Common myeloid progenitor, CD34-positive (primary cell): ENCODE results near the gene SPSB4.

Experiments used
- CTCF ChIA-PET: fragments of 350-600 bp; sonication (Branson Sonifier 250); formaldehyde crosslinking; loops from one replicate; lab custom pipeline; 2021; ENCODE audit warnings: antibody characterized with exemption; lab: Charles Lee
- POLR2A ChIA-PET: fragments of 350-600 bp; sonication (Branson Sonifier 250); formaldehyde crosslinking; loops from one replicate; lab custom pipeline; 2021; ENCODE audit warnings: antibody characterized with exemption; lab: Charles Lee
- DNase-seq, 3 donors: peaks; one replicate each; pipeline versions ENCODE4 v3.0.0 to v3.0.0-alpha.2; 2013
- H3K27ac ChIP-seq, 2 experiments: 1 replicate in 1 of 2; 2 replicates in 1 of 2; pipeline ENCODE4 v1.7.0; 2013; ENCODE audit warnings: inconsistent platforms in 2 of 2, low read length in 2 of 2, mild to moderate bottlenecking in 2 of 2, low read depth in 1 of 2, moderate library complexity in 1 of 2; ENCODE audit not compliant: severe bottlenecking in 2 of 2, insufficient read depth in 1 of 2, poor library complexity in 1 of 2
- H3K27me3 ChIP-seq, 5 experiments: replicated peaks in 2 of 5; 1 replicate in 3 of 5; 2 replicates in 2 of 5; pipeline versions ENCODE4 v1.6.1 to v1.7.0; 2013; ENCODE audit warnings: low read length in 4 of 5, mild to moderate bottlenecking in 2 of 5, moderate library complexity in 2 of 5, inconsistent platforms in 1 of 5; ENCODE audit not compliant: insufficient read depth in 5 of 5, control insufficient read depth in 4 of 5
- H3K36me3 ChIP-seq, 4 experiments: 1 replicate in 2 of 4; 2 replicates in 2 of 4; pipeline versions ENCODE4 v1.6.1 to v1.7.0; 2013; ENCODE audit warnings: low read length in 3 of 4, control low read depth in 1 of 4, mild to moderate bottlenecking in 1 of 4; ENCODE audit not compliant: control insufficient read depth in 4 of 4, insufficient read depth in 4 of 4
- H3K4me1 ChIP-seq, 4 experiments: 1 replicate in 3 of 4; 2 replicates in 1 of 4; pipeline versions ENCODE4 v1.6.1 to v1.7.1; 2013; ENCODE audit warnings: low read length in 3 of 4, mild to moderate bottlenecking in 3 of 4, control low read depth in 1 of 4, inconsistent platforms in 1 of 4, moderate library complexity in 1 of 4; ENCODE audit not compliant: control insufficient read depth in 4 of 4, insufficient read depth in 4 of 4; ENCODE audit errors: control extremely low read depth in 1 of 4
- H3K4me3 ChIP-seq, 7 experiments: 1 replicate in 4 of 7; 2 replicates in 3 of 7; pipeline versions ENCODE4 v1.5.1 to v1.7.0; 2013; ENCODE audit warnings: mild to moderate bottlenecking in 7 of 7, low read length in 6 of 7, moderate library complexity in 6 of 7, inconsistent platforms in 2 of 7, low read depth in 2 of 7, control low read depth in 1 of 7; ENCODE audit not compliant: insufficient read depth in 4 of 7, control insufficient read depth in 1 of 7; ENCODE audit errors: extremely low read depth in 1 of 7
- H3K9me3 ChIP-seq, 5 experiments: 1 replicate in 4 of 5; 2 replicates in 1 of 5; pipeline versions ENCODE4 v1.6.1 to v1.7.1; 2013; ENCODE audit warnings: low read length in 4 of 5, mild to moderate bottlenecking in 2 of 5, inconsistent platforms in 1 of 5, low read depth in 1 of 5, moderate library complexity in 1 of 5; ENCODE audit not compliant: control insufficient read depth in 4 of 5, insufficient read depth in 2 of 5; ENCODE audit errors: control extremely low read depth in 1 of 5
- WGBS: methylation state at CpG from one replicate; pipeline ENCODE4 v1.1.5; 2013; ENCODE audit not compliant: insufficient coverage; 5-methylcytosine and 5-hydroxymethylcytosine counted together

The SPSB4 gene

DNA sequence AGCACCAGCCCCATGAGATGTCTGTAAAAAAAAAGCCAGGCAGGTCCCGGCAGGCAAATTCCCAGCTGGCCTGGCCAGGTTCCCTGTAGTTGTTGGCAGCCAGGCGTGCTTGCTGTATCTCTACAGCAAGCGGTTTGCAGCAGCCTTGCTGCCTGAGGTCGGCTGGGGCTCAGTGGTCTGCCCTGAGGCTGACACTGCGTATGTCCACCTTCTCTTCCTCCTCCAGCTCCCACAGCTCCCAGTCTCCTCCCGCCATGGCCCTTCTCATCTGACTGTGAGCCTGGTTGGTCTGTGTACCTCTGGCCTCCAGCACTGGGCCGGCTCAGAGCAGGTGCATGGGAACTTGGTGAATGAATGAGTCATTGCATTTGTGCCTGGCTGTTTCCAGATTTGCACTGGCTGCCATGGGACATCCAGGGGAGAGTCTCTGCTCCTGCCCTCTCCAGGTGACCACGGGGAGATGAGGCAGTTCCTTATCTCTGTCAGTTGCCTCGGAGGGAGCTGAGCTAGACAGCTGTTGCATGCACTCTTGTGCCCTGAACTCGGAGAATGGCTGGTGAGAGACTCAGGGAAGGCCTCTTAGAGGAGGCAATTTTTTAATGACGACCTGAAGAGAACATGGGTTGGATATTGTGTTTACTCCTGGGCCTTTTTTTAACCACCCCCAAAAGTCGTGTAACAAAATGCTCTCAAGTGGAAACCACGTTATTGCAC lies 43.0 kb downstream of the SPSB4 start:
- Histone ChIP-seq H3K36me3 (no peaks in the 10 kb centered on the region), H3K4me1 (no peaks in the 10 kb centered on the region), H3K4me3 (no peak overlapping the region), H3K27ac (no peak overlapping the region), H3K9me3 (peaks cover 0 to 3% (median 0%) of the 10 kb centered on the region in 5 experiments), H3K27me3 (peaks cover 0 to 3% (median 0%) of the 10 kb centered on the region in 5 experiments)
- CTCF ChIA-PET, result interaction anchor here (1.7 to 1.8 kb wide), 2 partner anchors 10 to 94 kb away, joined by 5 read pairs; no protein-coding TSS in a partner anchor
- WGBS, result 84% methylated on average over 12 of the region's 13 CpGs
- POLR2A ChIA-PET, result no interaction called here
- no peak for DNase-seq

DNA sequence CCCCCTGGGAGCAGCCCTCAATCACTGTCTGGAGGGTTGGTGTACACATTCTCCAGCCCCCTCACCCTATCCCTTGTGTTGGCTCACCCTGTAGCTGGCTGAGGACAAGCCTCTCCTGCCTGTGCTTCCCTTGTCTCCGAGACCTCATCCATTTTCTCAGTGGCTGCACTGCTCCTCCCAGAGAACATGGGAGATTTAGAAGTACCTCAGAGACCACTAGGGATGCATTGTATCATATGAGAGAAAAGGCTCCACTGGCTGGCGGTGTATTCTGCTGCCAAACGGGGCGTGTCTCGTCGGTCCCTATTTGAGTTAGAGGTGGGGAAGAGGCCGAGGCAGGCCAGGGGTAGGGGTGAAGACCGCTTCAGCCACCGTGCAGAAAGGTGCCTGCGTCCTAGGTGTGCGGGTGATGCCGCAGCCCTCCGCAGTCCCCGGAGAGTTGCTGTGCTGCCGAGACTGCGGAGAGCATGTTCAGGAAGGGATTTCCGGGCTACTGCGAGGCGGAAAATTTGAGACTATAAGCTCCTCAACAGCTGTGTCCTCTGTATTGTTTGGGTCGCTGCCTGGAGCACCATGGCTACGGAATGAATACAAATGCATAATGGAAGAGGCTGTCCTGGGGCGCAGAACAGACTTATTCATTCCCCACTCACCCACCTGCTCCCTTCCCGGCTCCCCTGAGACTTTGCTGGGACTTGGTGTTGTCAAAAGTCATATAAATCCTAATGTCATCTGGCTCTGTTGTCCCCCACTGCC lies 43.8 kb downstream of the SPSB4 start:
- H3K9me3 ChIP-seq, result peaks cover 0 to 3% (median 0%) of the 10 kb centered on the region in 5 experiments
- no peak overlapping the region for H3K4me3 ChIP-seq
- no peak overlapping the region for H3K27ac ChIP-seq
- ChIA-PET POLR2A (no interaction called here), CTCF (interaction anchor here (1.0 to 2.3 kb wide), 5 partner anchors 9 to 95 kb away, joined by 3 to 9 read pairs (median 5); no protein-coding TSS in a partner anchor)
- peaks cover 0 to 3% (median 0%) of the 10 kb centered on the region in 5 experiments for H3K27me3 ChIP-seq
- WGBS, result 89% methylated on average over 19 of the region's 23 CpGs
- no peaks in the 10 kb centered on the region for H3K4me1 ChIP-seq
- no peaks in the 10 kb centered on the region for H3K36me3 ChIP-seq
- DNase-seq, result peak in 2 of 3 donors; percentile 38 to 54

DNA sequence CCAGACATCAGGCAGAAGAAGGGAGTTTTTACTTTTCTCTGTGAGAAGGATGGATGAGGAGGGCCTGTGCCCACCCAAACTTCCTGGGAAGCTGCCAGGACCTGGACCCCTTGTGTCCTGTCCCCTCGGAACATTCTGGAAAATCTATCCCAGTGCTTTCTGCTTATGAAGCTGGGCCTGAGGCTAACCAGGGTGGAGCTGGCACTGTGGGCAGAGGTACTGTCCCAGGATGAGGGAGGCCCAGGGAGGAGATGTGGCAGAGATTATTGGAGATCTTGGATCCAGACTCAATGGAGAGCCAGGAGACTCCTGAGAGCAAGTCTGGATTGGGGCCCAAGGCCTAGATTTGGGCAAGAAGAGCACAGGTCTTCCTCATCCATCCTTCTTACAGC lies 44.4 kb downstream of the SPSB4 start:
- CTCF ChIA-PET, result interaction anchor here (1.0 to 2.3 kb wide), 5 partner anchors 9 to 96 kb away, joined by 3 to 9 read pairs (median 5); no protein-coding TSS in a partner anchor

DNA sequence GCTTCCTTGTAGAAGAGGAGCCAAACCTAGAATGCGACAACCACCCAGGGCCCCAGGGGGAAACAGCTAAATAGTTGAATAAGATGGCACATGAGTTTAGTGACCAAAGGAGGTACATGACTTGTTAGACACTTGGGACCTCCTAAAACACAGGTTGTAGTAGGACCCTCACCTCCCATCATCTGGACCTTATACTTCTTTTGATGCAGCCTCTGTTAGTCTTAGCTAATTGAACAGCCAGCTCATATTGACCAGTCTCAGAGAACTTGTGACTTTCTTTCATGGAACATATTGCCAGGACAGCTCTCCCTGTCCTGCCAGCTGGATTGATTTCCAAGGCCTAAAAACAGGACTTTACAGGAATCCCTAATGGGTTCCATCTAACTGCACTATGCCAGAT lies 45.0 kb downstream of the SPSB4 start:
- H3K27me3 ChIP-seq, result peaks cover 0 to 3% (median 0%) of the 10 kb centered on the region in 5 experiments
- ChIA-PET CTCF (interaction anchor here (1.0 to 2.3 kb wide), 5 partner anchors 8 to 96 kb away, joined by 3 to 9 read pairs (median 5); no protein-coding TSS in a partner anchor), POLR2A (no interaction called here)
- no peaks in the 10 kb centered on the region for H3K4me1 ChIP-seq
- no peak overlapping the region for H3K27ac ChIP-seq
- H3K9me3 ChIP-seq, result peaks cover 0 to 3% (median 0%) of the 10 kb centered on the region in 5 experiments
- H3K4me3 ChIP-seq, result no peak overlapping the region
- DNase-seq, result no peak
- H3K36me3 ChIP-seq, result no peaks in the 10 kb centered on the region
- 100% methylated on average over 1 of the region's 1 CpG for WGBS

More for the DNA sequence above, 44.4 kb downstream of the SPSB4 start:
- no peaks in the 10 kb centered on the region for H3K36me3 ChIP-seq
- H3K4me1 ChIP-seq, result no peaks in the 10 kb centered on the region
- peaks cover 0 to 3% (median 0%) of the 10 kb centered on the region in 5 experiments for H3K9me3 ChIP-seq
- H3K27ac ChIP-seq, result no peak overlapping the region
- 100% methylated on average over 1 of the region's 1 CpG for WGBS
- DNase-seq, result no peak
- peaks cover 0 to 3% (median 0%) of the 10 kb centered on the region in 5 experiments for H3K27me3 ChIP-seq
- H3K4me3 ChIP-seq, result no peak overlapping the region
- POLR2A ChIA-PET, result no interaction called here

DNA sequence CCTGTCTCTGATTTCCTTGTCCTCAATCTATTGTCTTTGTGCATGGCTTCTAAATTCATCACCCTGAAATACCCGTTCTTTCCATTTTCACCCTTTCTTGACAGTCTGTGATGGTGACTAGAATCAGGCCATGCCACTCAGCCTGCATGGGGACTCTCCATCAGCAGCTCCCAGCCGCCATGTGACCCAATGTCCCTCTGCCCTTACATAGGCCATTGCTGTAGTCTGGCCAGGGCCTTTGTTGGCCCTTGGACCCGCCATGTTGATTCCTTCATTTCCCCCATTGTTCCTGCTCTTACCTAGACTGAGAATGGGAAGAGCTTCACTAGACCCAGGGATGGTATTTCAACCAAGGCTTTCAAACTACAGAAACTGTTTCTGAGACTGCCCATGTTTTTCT lies 45.8 kb downstream of the SPSB4 start:
- ChIA-PET CTCF (interaction anchor here (1.0 to 2.3 kb wide), 2 partner anchors 9 to 47 kb away, joined by 5 to 9 read pairs; no protein-coding TSS in a partner anchor), POLR2A (no interaction called here)
- Histone ChIP-seq H3K36me3 (no peaks in the 10 kb centered on the region), H3K4me1 (no peaks in the 10 kb centered on the region), H3K4me3 (no peak overlapping the region), H3K27me3 (peaks cover 0 to 3% (median 0%) of the 10 kb centered on the region in 5 experiments), H3K27ac (no peak overlapping the region), H3K9me3 (peaks cover 0 to 3% (median 0%) of the 10 kb centered on the region in 5 experiments)
- DNase-seq, result no peak
- WGBS, result 100% methylated on average over 3 of the region's 3 CpGs

DNA sequence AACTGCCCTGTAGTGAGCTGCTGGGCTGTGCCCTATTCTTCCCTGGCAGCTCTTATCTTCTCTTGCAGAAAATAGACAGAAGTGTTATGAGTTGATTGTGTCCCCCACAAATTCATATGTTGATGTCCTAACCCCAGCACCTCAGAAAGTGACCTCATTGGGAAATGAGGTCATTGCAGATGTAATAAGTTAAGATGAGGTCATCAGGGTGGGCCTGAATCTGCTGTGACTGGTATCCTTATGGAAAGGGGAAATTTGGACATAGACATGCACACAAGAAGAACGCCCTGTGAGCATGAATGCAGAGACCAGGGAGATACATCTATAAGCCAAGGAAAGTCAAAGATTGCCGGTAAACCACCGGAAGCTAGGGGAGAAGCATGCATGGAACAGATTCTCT lies 49.0 kb downstream of the SPSB4 start:
- Histone ChIP-seq H3K4me1 (no peaks in the 10 kb centered on the region), H3K27ac (no peak overlapping the region), H3K9me3 (peaks cover 0 to 3% (median 0%) of the 10 kb centered on the region in 5 experiments), H3K36me3 (no peaks in the 10 kb centered on the region), H3K4me3 (no peak overlapping the region), H3K27me3 (no peaks in the 10 kb centered on the region)
- POLR2A ChIA-PET, result no interaction called here
- CTCF ChIA-PET, result interaction anchor here (0.7 to 2.1 kb wide), 2 partner anchors 11 to 101 kb away, joined by 3 to 10 read pairs; no protein-coding TSS in a partner anchor
- 100% methylated on average over 3 of the region's 3 CpGs for WGBS
- no peak for DNase-seq
